GM12878 (cell line): ENCODE results near the gene ANKRD17. TPM values are rescaled to one million over a fixed set of nuclear protein-coding genes. Genes with fewer than 3 reads are reported as not detected.
"Not testable (repeated sequence)": the region's sequence is repeated elsewhere in the genome, so short reads cannot be mapped to it uniquely, and the experiment has no call there.

ENCODE experiments used
- ATAC-seq: fragments of 200-7000 bp; cut with Tn5 transposase; 3 replicates; pipeline ENCODE4 v1.9.1; 2020; ENCODE audit warnings: mild to moderate bottlenecking, moderate library complexity
- BruUV-seq: library from RNA; stranded (reverse); fragments of 400-500 nt; replicated peaks from 2 replicates; lab custom pipeline; 2021; lab: Mats Ljungman, UMichigan
- CTCF ChIA-PET: fragments of 300-600 bp; sonication (Branson Sonifier 250); formaldehyde crosslinking; extraction: SDS; loops from one replicate; lab custom pipeline; 2021; ENCODE audit warnings: inconsistent platforms; lab: Yijun Ruan, JAX
- POLR2A ChIA-PET: fragments of 350-600 bp; formaldehyde crosslinking; extraction: SDS; loops from one replicate; lab custom pipeline; 2021; ENCODE audit warnings: inconsistent platforms; lab: Charles Lee
- RAD21 ChIA-PET: fragments of 300-600 bp; sonication (Branson Sonifier 250); formaldehyde crosslinking; loops from one replicate; lab custom pipeline; 2023; ENCODE audit warnings: antibody characterized with exemption; ENCODE audit not compliant: unreplicated experiment; lab: Charles Lee
- SMC1A ChIA-PET: fragments of 300-600 bp; sonication (Branson Sonifier 250); formaldehyde crosslinking; loops from one replicate; lab custom pipeline; 2023; ENCODE audit not compliant: unreplicated experiment, uncharacterized antibody; lab: Charles Lee
- DNase-seq: peaks from one replicate; pipeline ENCODE4 v3.0.0-alpha.2; 2011; ENCODE audit warnings: low read depth, low spot score
- FAIRE-seq: peaks from 3 replicates; lab custom pipeline; 2011; peaks lifted over from hg19 to GRCh38; lab: Jason Lieb, UNC
- H2AFZ ChIP-seq: 2 replicates; pipeline ENCODE4 v1.6.0; 2011; ENCODE audit warnings: low read depth, low read length, control low read depth; ENCODE audit not compliant: control insufficient read depth
- H3K27ac ChIP-seq: 2 replicates; pipeline ENCODE4 v1.5.1; 2011; ENCODE audit warnings: control low read depth; ENCODE audit not compliant: control insufficient read depth, insufficient read depth
- H3K27me3 ChIP-seq, 2 experiments: replicated peaks in 1 of 2; 2 replicates each; pipeline versions ENCODE4 v1.6.0 to v1.6.1; 2011; ENCODE audit warnings: low read length in 1 of 2; ENCODE audit not compliant: control insufficient read depth in 2 of 2, insufficient read depth in 2 of 2
- H3K36me3 ChIP-seq, 2 experiments: 2 replicates each; pipeline ENCODE4 v1.5.1; 2011; ENCODE audit warnings: low read length in 1 of 2; ENCODE audit not compliant: control insufficient read depth in 2 of 2, insufficient read depth in 2 of 2
- H3K4me1 ChIP-seq: 2 replicates; pipeline ENCODE4 v1.6.1; 2011; ENCODE audit warnings: mild to moderate bottlenecking, low read length, moderate library complexity, mixed read lengths; ENCODE audit not compliant: control insufficient read depth, insufficient read depth
- H3K4me2 ChIP-seq: 2 replicates; pipeline ENCODE4 v1.6.0; 2011; ENCODE audit warnings: control low read depth; ENCODE audit not compliant: control insufficient read depth, insufficient read depth
- H3K4me3 ChIP-seq: fragments of 200-600 bp; sonication (generic); 2 replicates; pipeline ENCODE4 v1.5.1; 2016
- H3K79me2 ChIP-seq: 2 replicates; pipeline ENCODE4 v1.6.0; 2011; ENCODE audit warnings: low read length; ENCODE audit not compliant: control insufficient read depth, insufficient read depth
- H3K9ac ChIP-seq: 2 replicates; pipeline ENCODE4 v1.8.0; 2011; ENCODE audit warnings: low read length, control low read depth, mixed read lengths; ENCODE audit not compliant: control insufficient read depth, insufficient read depth
- H3K9me3 ChIP-seq: replicated peaks from 3 replicates; pipeline ENCODE4 v1.5.1; 2011; ENCODE audit warnings: mild to moderate bottlenecking, low read length; ENCODE audit not compliant: control insufficient read depth, insufficient read depth
- H4K20me1 ChIP-seq: 2 replicates; pipeline ENCODE4 v1.6.0; 2011; ENCODE audit not compliant: control insufficient read depth, insufficient read depth
- POLR2AphosphoS5 ChIP-seq: IDR thresholded peaks from 2 replicates; pipeline ENCODE4 v1.6.1; 2011; ENCODE audit warnings: mild to moderate bottlenecking, low read length, inconsistent platforms
- WGBS: methylation state at CpG from one replicate; pipeline ENCODE4 v1.1.6; 2016; ENCODE audit warnings: low lambda C conversion rate; ENCODE audit not compliant: insufficient replicate concordance, insufficient coverage; ENCODE audit errors: missing lambda C conversion rate; 5-methylcytosine and 5-hydroxymethylcytosine counted together
- in situ Hi-C: fragments of 300-500 bp; cut with MboI; formaldehyde crosslinking; loops from 9 replicates; pipeline ENCODE4 v1.14.3; 2018; ENCODE audit warnings: mixed read lengths
- intact Hi-C: fragments of 100-400 bp; cut with micrococcal nuclease; formaldehyde crosslinking; loops from one replicate; pipeline ENCODE4 v1.14.2; 2022; ENCODE audit not compliant: unreplicated experiment
- polyA plus RNA-seq, 11 experiments: library from polyadenylated mRNA; depleted of rRNA in 4 of 11; unstranded in 6 of 11; stranded (reverse) in 5 of 11; fragments of >200 nt; fragmentation: Nextera tagmentation in 4 of 11; fragmentation: Illumina TruSeq in 1 of 11; extraction: Ambion mirVana in 4 of 11; extraction: Trizol in 1 of 11; gene quantifications; 1 replicate in 1 of 11; 2 replicates in 10 of 11; pipeline versions ENCODE4 v1.2.1 to v1.2.3, GENCODE V29; 2011 to 2016; ENCODE audit warnings: inconsistent platforms in 2 of 11, missing spikeins in 2 of 11, low read depth in 1 of 11
- total RNA-seq, 4 experiments: library from RNA; depleted of rRNA in 3 of 4; stranded (reverse); fragments of >200 nt in 3 of 4; fragmentation: Illumina TruSeq in 1 of 4; extraction: Trizol in 1 of 4; gene quantifications; 2 replicates each; pipeline versions ENCODE4 v1.2.1 to v1.2.3, GENCODE V29; 2013 to 2021
- TF ChIP-seq, protein P1 (sequence below): fragments of 450-650 bp; IDR thresholded peaks from 2 replicates; pipeline ENCODE4 v1.6.1; 2017; ENCODE audit warnings: mild to moderate bottlenecking

The ANKRD17 gene
- total and polyA plus RNA-seq, 10 of the 15 experiments (the other 5 are each of a cell fraction or from before 2014, with no cell fraction given) = 11.7 to 46.5 (median 32.6) TPM

DNA sequence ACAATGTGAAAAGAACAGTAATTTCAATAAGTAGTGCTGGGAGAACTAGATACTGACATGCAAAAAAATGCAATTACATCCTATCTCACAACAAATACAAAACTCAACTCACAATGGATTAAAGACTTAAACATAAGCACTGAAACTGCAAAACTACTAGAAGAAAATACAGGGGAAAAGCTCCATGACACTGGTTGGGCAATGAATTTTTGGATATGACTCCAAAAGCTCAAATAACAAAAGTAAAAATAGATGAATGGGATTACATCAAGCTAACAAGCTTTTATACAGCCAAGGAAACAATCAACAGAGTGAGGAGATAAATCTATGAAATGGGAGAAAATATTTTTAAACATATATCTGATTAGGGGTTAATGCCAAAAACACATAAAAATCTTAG lies 53.1 kb downstream of the ANKRD17 start:
- peaks cover 65% of the 10 kb centered on the region for H3K79me2 ChIP-seq
- H3K27me3 ChIP-seq = no peaks in the 10 kb centered on the region
- no peaks in the 10 kb centered on the region for H3K4me1 ChIP-seq
- no peak overlapping the region for H3K9ac ChIP-seq
- CTCF ChIA-PET = no interaction called here
- no peak overlapping the region for H2AFZ ChIP-seq
- intact Hi-C loops = no loop called here
- in situ Hi-C loops = no loop called here
- FAIRE-seq = no peak
- BruUV-seq = no TSS peak
- TF ChIP-seq POLR2AphosphoS5 = no peak
- TF ChIP-seq, all 136 proteins: peak for 0
- ChIA-PET RAD21 (no interaction called here), SMC1A (interaction anchor here (0.8 to 1.4 kb wide), 3 partner anchors 12 to 52 kb away, joined by 3 to 4 read pairs (median 4); no protein-coding TSS in a partner anchor), POLR2A (no interaction called here)
- peaks cover 2% of the 10 kb centered on the region for H3K9me3 ChIP-seq
- no peak for ATAC-seq
- H3K4me3 ChIP-seq = no peak overlapping the region
- no peaks in the 10 kb centered on the region; a peak in 1 of 4 replicates for H3K36me3 ChIP-seq
- no peak overlapping the region for H3K4me2 ChIP-seq
- DNase-seq = no peak
- H4K20me1 ChIP-seq = no peaks in the 10 kb centered on the region
- H3K27ac ChIP-seq = no peak overlapping the region

DNA sequence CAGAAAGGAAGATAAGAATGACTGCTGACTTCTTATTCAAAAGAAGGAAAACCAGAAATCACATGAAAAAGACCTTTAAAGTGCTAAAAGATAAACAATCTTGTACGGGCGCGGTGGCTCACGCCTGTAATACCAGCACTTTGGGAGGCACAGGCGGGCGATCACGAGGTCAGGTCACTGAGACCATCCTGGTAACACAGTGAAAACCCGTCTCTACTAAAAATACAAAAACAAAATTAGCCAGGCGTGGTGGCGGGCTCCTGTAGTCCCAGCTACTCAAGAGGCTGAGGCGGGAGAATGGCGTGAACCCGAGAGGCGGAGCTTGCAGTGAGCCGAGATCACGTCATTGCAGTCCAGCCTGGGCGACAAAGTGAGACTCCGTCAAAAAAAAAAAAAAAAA lies 54.6 kb downstream of the ANKRD17 start:
- H3K9me3 ChIP-seq, H4K20me1 ChIP-seq, ATAC-seq, CTCF ChIA-PET, H3K27me3 ChIP-seq, H3K9ac ChIP-seq, intact Hi-C loops, in situ Hi-C loops, BruUV-seq, H3K4me1 ChIP-seq, H3K4me3 ChIP-seq, DNase-seq, H3K4me2 ChIP-seq, SMC1A ChIA-PET, FAIRE-seq, RAD21 ChIA-PET, H3K27ac ChIP-seq, H3K36me3 ChIP-seq, H2AFZ ChIP-seq: not testable (repeated sequence)
- H3K79me2 ChIP-seq = peaks cover 57% of the 10 kb centered on the region
- WGBS = over 99% methylated on average over 8 of the region's 18 CpGs
- POLR2A ChIA-PET = interaction anchor here (1.0 kb wide), 1 partner anchor 19 kb away, joined by 4 read pairs; no protein-coding TSS in a partner anchor
- TF ChIP-seq, protein P1, sequence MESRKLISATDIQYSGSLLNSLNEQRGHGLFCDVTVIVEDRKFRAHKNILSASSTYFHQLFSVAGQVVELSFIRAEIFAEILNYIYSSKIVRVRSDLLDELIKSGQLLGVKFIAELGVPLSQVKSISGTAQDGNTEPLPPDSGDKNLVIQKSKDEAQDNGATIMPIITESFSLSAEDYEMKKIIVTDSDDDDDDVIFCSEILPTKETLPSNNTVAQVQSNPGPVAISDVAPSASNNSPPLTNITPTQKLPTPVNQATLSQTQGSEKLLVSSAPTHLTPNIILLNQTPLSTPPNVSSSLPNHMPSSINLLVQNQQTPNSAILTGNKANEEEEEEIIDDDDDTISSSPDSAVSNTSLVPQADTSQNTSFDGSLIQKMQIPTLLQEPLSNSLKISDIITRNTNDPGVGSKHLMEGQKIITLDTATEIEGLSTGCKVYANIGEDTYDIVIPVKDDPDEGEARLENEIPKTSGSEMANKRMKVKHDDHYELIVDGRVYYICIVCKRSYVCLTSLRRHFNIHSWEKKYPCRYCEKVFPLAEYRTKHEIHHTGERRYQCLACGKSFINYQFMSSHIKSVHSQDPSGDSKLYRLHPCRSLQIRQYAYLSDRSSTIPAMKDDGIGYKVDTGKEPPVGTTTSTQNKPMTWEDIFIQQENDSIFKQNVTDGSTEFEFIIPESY = peak; percentile 85
